Measurements from ENCODE around the gene MARS1.

MARS1 gene

DNA sequence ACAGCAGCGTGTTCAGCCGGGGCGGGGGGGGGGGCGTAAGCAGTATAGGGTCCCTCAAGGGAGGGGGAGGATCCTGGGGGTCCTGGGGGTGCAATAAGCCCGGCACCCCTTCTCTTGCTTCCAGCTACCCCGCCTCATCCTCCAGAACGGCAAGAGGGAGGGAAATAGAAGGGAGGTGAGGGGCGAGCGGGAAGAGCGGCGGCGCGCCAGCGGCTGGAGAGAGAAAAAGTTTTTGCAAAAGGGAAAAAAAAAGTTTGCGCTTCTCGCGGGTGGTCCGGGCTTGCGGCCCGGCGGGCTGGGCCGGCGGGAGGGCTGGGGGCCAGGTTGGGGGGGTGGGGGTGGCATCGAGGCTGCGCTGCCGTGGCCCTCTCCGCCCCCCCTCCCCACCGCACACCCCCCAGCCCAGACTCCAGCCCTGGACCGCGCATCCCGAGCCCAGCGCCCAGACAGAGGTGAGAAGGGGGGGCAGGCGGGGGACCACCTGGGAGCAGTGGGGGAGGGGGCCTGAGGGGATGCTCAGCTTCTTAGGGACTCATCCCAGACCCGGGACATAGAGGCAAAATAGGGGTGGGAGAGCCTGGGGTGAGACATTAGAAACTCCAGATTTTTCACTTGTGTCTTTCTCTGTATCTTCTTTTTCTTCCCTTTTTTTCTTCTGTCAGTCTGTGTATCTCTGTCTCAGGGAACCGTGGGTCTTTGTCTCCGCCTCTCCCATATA is 28.0 kb upstream of the MARS1 start, which contains the start of gene GLI1 (continued):
- TF ChIP-seq, protein P1, sequence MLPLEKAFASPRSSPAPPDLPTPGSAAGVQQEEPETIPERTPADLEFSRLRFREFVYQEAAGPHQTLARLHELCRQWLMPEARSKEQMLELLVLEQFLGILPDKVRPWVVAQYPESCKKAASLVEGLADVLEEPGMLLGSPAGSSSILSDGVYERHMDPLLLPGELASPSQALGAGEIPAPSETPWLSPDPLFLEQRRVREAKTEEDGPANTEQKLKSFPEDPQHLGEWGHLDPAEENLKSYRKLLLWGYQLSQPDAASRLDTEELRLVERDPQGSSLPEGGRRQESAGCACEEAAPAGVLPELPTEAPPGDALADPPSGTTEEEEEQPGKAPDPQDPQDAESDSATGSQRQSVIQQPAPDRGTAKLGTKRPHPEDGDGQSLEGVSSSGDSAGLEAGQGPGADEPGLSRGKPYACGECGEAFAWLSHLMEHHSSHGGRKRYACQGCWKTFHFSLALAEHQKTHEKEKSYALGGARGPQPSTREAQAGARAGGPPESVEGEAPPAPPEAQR (tag by site-specific recombination; IDR thresholded peaks at IDR 0.05), result no peak
- TF ChIP-seq ZNF239 (tag by site-specific recombination; IDR thresholded peaks at IDR 0.05) (no peak), GLI2 (tag by site-specific recombination; IDR thresholded peaks at IDR 0.05; ENCODE audit: borderline replicate concordance, low read depth) (no peak), ZNF426 (tag by site-specific recombination; IDR thresholded peaks at IDR 0.05) (no peak), ZNF335 (tag by site-specific recombination; conservative IDR thresholded peaks at IDR 0.05) (no peak; the same call in 1 of the 2 replicates), IKZF3 (tag by site-specific recombination; IDR thresholded peaks at IDR 0.05) (peak; percentile 34), KLF16 (tag by site-specific recombination; IDR thresholded peaks at IDR 0.05) (peak; percentile 54), BCL11B (tag by site-specific recombination; IDR thresholded peaks at IDR 0.05; ENCODE audit: low read depth) (no peak), ZNF623 (tag by site-specific recombination; IDR thresholded peaks at IDR 0.05) (no peak), OVOL3 (tag by site-specific recombination; IDR thresholded peaks at IDR 0.05) (no peak), OSR2 (tag by site-specific recombination; IDR thresholded peaks at IDR 0.05) (no peak), ZNF692 (tag by site-specific recombination; IDR thresholded peaks at IDR 0.05) (no peak), ZNF792 (tag by site-specific recombination; IDR thresholded peaks at IDR 0.05) (no peak), ZNF654 (tag by site-specific recombination; IDR thresholded peaks at IDR 0.05; ENCODE audit: low read depth) (no peak), KLF7 (tag by site-specific recombination; IDR thresholded peaks at IDR 0.05; ENCODE audit: borderline replicate concordance) (0 out of 2 replicates have a peak, but pooled peaks have one; percentile 9), ZNF423 (tag by site-specific recombination; IDR thresholded peaks at IDR 0.05) (no peak), ZNF473 (tag by site-specific recombination; IDR thresholded peaks at IDR 0.05) (no peak), ZNF24 (tag by site-specific recombination; IDR thresholded peaks at IDR 0.05) (no peak), PRDM1 (tag by site-specific recombination; IDR thresholded peaks at IDR 0.05) (peak; percentile 46; the same call in 1 of the 2 replicates), SP2 (tag by site-specific recombination; IDR thresholded peaks at IDR 0.05) (peak; percentile 76), ZBTB6 (tag by site-specific recombination; IDR thresholded peaks at IDR 0.05) (no peak)
- TF ChIP-seq, protein P2, sequence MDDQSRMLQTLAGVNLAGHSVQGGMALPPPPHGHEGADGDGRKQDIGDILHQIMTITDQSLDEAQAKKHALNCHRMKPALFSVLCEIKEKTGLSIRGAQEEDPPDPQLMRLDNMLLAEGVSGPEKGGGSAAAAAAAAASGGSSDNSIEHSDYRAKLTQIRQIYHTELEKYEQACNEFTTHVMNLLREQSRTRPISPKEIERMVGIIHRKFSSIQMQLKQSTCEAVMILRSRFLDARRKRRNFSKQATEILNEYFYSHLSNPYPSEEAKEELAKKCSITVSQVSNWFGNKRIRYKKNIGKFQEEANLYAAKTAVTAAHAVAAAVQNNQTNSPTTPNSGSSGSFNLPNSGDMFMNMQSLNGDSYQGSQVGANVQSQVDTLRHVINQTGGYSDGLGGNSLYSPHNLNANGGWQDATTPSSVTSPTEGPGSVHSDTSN (CRISPR knock-in tag; IDR thresholded peaks at IDR 0.05), result no peak
- TF ChIP-seq, protein P3, sequence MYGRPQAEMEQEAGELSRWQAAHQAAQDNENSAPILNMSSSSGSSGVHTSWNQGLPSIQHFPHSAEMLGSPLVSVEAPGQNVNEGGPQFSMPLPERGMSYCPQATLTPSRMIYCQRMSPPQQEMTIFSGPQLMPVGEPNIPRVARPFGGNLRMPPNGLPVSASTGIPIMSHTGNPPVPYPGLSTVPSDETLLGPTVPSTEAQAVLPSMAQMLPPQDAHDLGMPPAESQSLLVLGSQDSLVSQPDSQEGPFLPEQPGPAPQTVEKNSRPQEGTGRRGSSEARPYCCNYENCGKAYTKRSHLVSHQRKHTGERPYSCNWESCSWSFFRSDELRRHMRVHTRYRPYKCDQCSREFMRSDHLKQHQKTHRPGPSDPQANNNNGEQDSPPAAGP (tag by site-specific recombination; IDR thresholded peaks at IDR 0.05), result peak; percentile 54; the same call in 1 of the 2 replicates
- TF ChIP-seq, protein P4, sequence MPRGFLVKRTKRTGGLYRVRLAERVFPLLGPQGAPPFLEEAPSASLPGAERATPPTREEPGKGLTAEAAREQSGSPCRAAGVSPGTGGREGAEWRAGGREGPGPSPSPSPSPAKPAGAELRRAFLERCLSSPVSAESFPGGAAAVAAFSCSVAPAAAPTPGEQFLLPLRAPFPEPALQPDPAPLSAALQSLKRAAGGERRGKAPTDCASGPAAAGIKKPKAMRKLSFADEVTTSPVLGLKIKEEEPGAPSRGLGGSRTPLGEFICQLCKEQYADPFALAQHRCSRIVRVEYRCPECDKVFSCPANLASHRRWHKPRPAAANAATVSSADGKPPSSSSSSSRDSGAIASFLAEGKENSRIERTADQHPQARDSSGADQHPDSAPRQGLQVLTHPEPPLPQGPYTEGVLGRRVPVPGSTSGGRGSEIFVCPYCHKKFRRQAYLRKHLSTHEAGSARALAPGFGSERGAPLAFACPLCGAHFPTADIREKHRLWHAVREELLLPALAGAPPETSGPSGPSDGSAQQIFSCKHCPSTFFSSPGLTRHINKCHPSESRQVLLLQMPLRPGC (tag by site-specific recombination; IDR thresholded peaks at IDR 0.05), result no peak
- TF ChIP-seq, protein P5, sequence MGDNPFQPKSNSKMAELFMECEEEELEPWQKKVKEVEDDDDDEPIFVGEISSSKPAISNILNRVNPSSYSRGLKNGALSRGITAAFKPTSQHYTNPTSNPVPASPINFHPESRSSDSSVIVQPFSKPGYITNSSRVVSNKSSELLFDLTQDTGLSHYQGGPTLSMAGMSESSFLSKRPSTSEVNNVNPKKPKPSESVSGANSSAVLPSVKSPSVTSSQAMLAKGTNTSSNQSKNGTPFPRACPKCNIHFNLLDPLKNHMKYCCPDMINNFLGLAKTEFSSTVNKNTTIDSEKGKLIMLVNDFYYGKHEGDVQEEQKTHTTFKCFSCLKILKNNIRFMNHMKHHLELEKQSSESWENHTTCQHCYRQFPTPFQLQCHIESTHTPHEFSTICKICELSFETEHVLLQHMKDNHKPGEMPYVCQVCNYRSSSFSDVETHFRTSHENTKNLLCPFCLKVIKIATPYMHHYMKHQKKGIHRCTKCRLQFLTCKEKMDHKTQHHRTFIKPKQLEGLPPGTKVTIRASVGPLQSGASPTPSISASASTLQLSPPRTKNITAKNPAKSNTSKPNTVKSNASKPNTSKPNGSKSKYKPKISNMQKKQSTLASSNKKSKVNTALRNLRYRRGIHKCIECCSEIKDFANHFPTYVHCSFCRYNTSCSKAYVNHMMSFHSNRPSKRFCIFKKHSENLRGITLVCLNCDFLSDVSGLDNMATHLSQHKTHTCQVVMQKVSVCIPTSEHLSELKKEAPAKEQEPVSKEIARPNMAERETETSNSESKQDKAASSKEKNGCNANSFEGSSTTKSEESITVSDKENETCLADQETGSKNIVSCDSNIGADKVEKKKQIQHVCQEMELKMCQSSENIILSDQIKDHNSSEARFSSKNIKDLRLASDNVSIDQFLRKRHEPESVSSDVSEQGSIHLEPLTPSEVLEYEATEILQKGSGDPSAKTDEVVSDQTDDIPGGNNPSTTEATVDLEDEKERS (tag by site-specific recombination; IDR thresholded peaks at IDR 0.05), result no peak
- TF ChIP-seq, protein P6, sequence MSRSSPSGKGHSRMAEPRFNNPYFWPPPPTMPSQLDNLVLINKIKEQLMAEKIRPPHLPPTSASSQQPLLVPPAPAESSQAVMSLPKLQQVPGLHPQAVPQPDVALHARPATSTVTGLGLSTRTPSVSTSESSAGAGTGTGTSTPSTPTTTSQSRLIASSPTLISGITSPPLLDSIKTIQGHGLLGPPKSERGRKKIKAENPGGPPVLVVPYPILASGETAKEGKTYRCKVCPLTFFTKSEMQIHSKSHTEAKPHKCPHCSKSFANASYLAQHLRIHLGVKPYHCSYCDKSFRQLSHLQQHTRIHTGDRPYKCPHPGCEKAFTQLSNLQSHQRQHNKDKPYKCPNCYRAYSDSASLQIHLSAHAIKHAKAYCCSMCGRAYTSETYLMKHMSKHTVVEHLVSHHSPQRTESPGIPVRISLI (tag by site-specific recombination; IDR thresholded peaks at IDR 0.05), result no peak
